ENCODE measurements around the gene DGLUCY.
A peak's percentile ranks its signal among the peaks of the same experiment; 100 is the strongest.
"Not testable (repeated sequence)": the region's sequence is repeated elsewhere in the genome, so short reads cannot be mapped to it uniquely, and the experiment has no call there.

The DGLUCY gene

DNA sequence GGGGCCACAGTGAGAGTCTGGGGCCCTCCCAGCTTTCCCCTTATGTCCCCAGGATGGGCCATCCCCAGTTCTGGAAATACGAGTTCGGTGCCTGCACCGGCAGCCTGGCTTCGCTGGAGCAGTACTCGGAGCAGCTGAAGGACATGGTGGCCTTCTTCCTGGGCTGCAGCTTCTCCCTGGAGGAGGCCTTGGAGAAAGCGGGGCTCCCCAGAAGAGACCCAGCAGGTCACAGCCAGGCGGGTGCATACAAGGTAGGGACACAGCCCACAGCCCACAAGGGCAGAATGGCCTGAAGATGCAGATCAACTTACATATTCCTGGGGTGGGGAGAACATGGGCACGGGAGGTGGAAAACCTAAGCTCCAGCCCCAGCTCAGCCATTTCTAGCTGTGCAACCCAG is 56.1 kb downstream of the DGLUCY start:
- no peak for DNase-seq

DNA sequence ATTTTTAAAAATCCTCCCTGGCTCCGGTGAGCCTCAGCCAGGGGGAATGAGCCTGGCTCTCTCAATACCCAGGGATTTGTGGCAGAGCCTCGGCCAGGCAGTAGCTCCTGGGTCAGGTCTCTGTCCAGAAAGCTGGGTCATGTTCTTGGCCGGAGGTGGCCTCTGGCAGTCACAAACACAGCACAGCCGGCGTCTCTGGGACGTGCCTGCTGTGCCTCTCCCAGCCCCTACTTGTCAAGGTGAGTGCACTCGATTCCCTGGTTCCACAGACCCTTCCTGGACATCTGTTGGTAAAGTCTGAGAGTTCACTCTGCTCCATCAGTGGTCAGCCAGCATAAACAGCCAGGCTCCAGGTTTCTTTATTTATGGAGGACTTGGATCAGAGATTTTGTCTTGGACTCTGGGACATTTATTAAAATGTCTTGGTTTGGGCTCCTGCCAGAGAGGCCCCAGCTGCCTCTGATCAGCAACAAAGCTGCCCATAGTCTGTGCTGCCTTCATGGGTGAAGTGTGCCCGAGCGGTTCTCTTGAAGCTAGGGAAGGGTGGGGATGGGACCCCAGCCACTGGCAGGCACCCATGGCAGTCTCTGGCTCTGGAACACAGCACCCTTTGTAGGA is 56.7 kb downstream of the DGLUCY start:
- no peak for DNase-seq

GRCh38 chr14:91171291-91171690 is 57.4 kb downstream of the DGLUCY start:
- DNase-seq = no peak

GRCh38 chr14:91173221-91173670 is 59.4 kb downstream of the DGLUCY start:
- peak; percentile 73 for DNase-seq

DNA sequence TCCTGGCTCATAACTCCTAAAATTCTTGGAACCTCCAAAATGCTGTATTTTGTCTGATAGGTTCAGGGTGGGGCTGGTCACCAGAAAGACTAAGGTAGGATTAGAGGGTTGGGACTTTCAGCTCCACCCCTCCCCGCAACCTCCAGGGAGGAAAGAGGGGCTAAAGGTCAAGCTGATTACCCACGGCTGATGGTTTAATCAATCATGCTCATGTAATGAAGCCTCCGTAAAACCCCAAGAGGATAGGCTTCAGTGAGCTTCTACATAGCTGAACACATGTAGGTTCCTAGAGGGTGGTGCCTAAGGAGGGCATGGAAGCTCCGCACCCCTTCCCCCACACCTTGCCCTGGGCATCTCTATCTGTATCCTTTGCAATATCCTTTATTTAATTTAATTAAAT is 60.0 kb downstream of the DGLUCY start:
- no peak for DNase-seq

GRCh38 chr14:91175291-91176201 is 61.7 kb downstream of the DGLUCY start:
- no peak for DNase-seq

DNA sequence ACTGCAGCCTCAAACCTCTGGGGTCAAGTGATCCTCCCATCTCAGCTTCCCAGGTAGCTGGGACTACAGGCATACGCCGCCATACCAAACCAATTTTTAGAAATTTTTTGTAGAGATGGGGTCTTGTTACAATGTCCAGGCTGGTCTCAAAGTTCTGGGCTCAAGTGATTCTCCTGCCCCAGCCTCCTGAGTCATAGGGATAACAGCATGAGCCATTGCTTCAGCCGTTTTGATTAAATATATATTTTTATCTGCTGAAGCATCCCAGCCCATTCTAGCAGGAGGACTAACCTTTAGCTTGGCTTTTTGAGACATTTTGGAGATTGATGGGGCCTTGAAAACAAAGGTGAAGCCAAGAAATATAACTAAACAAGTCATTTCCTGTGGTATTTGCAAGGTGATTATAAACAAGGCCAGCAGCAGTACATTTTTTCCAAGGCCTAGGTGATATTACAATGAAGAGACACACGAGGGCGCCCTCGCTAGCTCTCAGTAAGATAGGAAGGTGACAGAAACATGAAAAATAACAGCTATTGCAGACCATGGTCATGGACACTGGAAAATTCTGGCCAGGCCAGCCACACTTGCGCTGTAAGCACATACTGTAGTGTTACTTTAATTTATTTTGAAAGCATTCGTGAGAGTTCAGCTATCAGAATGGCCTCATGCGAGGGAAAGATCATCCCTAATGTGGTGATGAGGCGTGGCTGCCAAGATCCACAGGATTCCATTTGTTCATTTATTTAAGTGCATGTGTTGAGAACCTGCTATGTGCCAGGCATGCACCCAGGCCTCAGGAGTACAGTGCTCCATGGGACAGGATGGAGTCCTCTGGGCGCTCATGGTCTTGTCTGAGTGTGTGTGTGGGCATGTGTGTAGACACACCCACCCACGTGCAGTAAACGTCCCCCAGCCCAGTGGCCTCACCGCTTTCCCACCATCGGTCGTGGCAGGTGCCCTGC is 63.5 kb downstream of the DGLUCY start:
- DNase-seq = peak; percentile 71

DNA sequence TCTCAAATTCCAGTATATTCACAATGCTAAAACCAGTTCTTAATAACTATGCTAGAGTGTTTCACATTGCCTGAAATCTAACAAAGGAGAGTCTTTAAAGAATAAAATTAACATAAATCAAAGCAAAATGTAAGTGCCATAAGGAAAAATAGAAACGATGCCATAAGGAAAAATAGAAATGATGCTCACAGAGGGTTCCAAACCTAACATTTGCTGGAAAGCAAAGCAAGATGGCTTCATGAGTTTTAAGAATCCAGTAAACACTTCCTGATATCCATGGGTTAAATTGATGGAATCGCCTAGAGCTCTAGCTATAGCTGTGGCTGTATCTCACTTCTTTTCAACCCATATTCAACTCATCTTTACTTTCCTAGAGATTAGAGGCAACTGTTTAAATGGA is 66.7 kb downstream of the DGLUCY start:
- no peak for DNase-seq

GRCh38 chr14:91182753-91183152 is 68.9 kb downstream of the DGLUCY start:
- not testable (repeated sequence) for DNase-seq

GRCh38 chr14:91184559-91184958 is 70.7 kb downstream of the DGLUCY start:
- DNase-seq = no peak

DNA sequence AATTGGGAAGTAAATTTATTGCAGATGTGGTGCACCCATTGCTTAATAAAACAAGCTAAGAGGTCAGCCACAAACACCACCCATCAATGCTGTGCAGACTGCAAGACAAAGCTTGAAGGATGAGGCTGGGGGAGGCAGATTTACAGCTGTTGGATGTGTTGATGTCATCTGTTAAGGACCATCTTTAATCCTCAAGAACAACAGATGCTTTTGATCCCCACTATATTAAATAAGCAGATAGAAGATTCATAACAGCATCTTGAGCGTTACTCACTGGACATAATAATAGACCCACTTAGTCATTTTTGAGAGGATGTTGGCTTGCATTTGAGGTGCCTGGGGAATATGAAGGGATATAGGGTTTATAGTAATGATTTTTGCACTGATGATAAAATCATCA is 71.8 kb downstream of the DGLUCY start:
- DNase-seq = no peak

- DNase-seq = no peak
Observed at GRCh38 chr14:91186515-91187066, 72.7 kb downstream of the DGLUCY start.

DNA sequence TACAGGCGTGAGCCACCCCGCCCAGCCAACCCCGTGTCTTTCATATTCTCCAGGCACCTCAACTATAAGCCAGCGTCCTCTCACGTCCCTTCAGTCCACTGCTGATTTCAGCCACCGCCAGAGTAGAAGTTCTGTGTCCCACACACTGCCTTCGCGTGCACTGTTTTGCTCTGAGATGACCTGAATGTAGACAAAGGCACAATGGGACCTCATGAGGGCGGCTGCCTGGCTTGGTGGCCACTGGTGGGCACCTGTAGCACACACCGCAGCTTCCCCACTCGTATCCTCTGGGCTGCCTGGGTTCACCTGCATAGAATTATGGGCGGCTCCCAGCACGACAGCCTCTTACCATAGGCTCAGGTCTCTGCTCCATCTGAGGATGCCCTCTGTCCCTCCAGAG is 73.4 kb downstream of the DGLUCY start:
- no peak for DNase-seq

DNA sequence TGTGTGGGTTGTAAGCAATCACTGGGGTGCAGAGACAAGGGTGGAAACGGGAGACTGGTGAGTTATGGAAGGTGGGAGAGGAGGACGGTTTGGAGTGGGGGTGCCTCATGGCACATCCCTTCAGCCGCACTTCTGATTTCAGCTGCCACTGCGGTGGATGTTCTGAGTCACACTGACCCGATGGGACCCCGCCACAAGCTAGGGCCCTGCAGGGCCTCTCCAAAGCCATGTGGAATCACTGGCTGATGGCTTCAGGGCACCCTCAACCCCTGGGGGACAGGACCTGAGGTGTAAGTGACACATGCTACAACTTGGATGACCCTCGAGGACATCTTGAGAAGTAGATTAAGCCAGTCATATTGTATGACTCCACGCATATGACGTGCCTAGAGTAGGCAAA is 77.0 kb downstream of the DGLUCY start:
- DNase-seq = no peak

GRCh38 chr14:91193069-91193468 is 79.2 kb downstream of the DGLUCY start:
- no peak for DNase-seq

GRCh38 chr14:91195881-91196280 is 82.0 kb downstream of the DGLUCY start:
- no peak for DNase-seq

GRCh38 chr14:91197631-91198030 is 83.8 kb downstream of the DGLUCY start:
- DNase-seq = no peak

DNA sequence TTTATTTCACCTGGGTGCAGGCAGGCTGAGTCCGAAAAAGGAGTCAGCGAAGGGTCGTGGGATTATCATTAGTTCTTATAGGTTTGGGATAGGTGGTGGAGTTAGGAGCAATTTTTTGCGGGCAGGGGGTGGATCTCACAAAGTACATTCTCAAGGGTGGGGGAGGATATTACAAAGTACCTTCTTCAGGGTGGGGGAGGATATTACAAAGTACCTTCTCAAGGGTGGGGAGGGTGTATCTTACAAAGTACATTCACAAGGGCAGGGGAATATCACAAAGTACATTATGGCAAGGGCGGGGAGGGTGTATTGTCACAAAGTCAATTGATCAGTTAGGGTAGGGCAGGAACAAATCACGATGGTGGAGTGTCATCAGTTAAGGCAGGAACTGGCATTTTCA is 86.9 kb downstream of the DGLUCY start:
- not testable (repeated sequence) for DNase-seq

- DNase-seq = peak; percentile 42
Observed at GRCh38 chr14:91202234-91202974, 88.5 kb downstream of the DGLUCY start.

- DNase-seq = no peak
Observed at GRCh38 chr14:91204657-91205056, 90.8 kb downstream of the DGLUCY start.

GRCh38 chr14:91205459-91205858 is 91.6 kb downstream of the DGLUCY start:
- DNase-seq = peak; percentile 40

DNA sequence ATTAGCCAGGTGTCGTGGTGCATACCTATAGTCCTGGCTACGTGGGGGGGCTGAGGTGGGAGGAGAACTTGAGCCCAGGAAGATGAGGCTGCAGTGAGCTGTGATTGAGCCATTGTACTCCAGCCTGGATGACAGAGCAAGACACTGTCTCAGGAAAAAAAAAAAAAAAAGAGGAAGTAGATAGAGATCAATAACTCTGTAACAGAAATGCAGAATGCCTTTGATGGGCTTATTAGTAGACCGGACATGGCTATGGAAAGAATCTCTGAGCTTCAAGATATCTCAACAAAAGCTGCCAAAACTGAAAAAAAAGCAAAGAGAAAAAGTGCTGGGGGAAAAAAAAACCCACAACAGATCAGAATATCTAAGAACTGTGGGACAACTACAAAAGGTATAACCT is 93.1 kb downstream of the DGLUCY start:
- no peak for DNase-seq
